Measurements from ENCODE around the gene PRMT9.

Gene PRMT9

DNA sequence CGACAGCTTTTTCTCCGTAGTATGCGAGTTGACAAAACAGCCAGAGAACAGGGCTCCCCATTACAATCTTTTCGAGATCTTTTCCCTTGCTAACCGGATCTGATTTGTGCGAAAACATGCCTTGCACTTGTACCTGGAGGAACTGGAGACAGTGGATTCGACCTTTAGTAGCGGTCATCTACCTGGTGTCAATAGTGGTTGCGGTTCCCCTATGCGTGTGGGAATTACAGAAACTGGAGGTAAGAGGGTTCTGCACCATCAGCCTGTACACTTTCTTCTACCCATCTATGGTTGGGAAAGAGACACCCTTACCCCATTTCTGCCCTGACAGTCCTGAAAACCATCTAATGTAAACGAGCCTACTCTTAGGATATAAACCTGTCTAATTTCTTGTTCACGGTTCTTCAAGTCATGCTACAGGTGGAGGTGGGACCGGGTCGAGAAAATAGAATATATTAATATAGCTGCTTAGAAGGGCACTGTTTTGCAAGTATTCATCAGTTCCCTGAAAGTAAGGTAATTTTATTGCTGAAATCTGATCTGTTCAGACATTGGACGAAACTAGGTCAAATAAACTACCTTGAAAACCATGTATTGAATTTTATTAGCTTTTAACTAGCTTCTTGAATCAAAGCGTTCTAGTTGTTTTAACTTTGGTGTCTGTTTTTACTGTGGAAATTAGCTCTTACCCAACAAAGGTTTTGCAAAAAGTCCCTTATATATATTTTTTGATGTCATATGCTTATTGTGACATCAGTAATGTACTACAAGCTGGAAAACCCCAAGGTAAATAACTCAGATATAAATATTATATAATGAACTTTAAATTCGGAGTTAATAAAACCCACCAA is 65.9 kb downstream of the PRMT9 start:
- DNase-seq: no peak

DNA sequence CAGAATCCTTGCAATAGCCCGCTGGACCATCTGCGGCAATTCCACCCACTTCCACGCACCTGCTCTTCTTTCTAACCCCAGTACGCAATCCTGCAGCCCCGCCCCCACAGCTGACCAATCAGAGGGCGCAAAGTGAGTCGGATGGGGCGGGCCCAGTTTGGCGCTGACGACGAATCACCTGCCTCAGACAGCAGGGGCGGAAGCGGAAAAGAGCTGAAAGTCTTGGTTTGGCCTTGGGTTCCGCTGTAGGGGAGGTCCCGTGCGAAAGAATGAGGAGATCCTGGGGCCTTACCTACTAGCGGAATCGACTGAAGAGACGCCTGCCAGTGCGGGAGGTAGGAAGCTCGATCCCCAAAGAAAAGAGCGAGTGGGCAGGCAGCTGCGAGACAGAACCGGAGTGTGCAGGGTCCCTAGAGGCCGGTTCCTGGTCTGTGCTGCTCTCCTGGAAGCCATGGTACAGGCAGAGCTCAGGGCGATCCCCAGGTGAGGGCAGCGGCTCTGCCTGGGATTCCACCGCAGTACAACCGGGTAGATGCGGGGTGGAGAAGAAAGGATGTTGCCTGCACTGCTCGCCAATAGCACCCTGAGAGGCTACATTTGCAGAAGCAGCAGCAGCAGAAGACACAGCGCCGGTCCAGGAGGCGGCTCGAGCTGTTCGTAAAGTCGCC is 66.7 kb downstream of the PRMT9 start, which contains the start of gene TMEM184C:
Gene TMEM184C, plus strand, starts transcription at position 225 of the 668 bp plus-strand sequence. CDS start 560 bp downstream, outside the sequence.
- DNase-seq: peak; percentile 78

DNA sequence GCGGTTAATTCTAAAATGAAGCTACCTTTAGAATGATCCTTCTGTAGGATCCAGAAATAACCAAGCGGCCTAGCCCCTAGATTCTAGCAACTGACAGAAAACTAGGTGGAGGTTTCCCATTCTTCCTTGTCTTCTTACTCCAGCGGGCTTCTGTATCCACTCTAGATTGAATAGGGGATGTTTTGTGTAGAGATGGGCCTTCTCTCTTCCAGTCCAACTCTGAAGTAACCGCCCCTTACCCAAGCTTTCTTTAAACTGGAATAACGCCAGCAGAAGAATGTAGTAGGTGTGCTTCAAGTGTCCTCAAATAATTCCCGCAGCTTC is 67.2 kb downstream of the PRMT9 start:
- no peak for DNase-seq

DNA sequence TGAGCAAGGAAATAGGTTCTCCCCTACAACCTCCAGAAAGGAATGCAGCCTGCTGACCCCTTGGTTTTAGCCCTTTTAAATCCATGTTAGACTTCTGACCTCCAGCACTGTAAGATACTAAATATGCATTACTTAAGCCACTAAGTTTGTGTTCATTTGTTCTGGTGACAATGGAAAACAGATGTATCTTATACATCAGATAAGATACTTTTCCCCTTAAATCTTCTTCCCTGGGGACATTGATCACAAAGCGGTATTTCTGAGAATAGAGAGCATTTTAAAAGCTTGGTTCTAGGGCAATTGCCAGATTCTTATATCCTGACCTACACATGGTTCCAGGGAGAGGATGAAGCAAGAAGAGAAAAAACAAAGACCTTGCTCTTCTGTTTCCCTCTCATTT is 73.3 kb downstream of the PRMT9 start:
- no peak for DNase-seq

- DNase-seq: no peak
Observed at GRCh38 chr4:147607471-147607870, 76.5 kb downstream of the PRMT9 start.

DNA sequence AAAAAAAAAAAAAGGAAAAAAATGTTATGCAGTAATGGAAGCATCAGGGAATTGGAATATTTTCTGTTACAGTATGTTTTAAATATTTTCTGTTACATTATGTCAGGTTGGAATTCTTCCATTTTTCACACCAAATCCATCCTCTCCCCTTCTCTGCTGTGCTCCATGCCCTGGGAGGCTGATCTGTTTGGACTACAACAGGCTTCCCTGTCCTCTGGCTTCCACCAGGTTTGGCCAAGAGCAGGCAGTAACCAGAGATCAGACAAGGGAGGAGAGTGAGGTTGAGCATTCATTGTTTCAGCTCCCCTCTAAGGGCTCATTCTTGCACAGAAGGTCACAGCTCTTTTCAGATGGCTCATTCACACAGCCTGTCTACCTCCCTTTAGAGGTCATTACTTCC is 78.5 kb downstream of the PRMT9 start:
- DNase-seq: no peak

DNA sequence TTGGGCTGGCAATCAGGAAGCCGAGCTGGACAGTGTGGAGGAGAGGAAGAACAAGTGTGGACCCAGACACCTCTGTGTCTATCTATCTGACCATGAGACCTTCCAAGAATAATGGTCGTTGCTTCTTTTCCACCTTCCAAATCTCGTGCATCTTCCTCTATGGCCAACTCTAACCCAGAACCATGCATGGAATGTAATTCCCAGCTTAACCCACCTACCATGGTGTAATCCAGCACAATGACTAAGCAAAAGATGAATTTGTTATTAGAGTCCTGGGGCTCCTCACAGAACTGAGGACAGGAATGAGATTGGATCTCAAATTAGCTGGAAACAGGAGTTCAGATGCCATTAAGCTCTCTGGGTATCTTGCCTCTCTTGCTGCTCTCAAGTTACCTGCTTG is 84.2 kb downstream of the PRMT9 start:
- no peak for DNase-seq

GRCh38 chr4:147599206-147599605 is 84.8 kb downstream of the PRMT9 start:
- DNase-seq: no peak

DNA sequence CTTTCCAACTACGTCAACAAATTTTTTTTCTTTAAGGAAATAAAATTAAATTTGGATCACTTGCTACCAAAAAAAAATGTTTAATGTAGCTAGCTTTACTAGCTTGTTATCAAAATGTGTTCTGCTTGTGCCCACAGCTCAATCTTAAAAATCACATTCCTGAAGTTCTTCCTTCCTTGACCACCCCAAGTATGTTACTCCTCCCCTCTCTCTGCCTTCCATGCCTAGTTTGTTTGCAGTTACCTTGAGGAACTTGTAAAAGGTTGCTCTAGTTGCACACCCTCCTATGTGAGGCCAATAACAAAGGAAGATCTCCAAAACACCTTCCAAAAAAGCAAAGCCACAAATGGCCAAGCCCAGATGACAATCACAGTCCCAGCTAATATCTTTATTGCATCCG is 86.4 kb downstream of the PRMT9 start:
- DNase-seq: no peak

GRCh38 chr4:147596981-147597380 is 87.0 kb downstream of the PRMT9 start:
- no peak for DNase-seq

- no peak for DNase-seq
Observed at GRCh38 chr4:147596377-147596776, 87.6 kb downstream of the PRMT9 start.

GRCh38 chr4:147594578-147594977 is 89.4 kb downstream of the PRMT9 start:
- DNase-seq: no peak

DNA sequence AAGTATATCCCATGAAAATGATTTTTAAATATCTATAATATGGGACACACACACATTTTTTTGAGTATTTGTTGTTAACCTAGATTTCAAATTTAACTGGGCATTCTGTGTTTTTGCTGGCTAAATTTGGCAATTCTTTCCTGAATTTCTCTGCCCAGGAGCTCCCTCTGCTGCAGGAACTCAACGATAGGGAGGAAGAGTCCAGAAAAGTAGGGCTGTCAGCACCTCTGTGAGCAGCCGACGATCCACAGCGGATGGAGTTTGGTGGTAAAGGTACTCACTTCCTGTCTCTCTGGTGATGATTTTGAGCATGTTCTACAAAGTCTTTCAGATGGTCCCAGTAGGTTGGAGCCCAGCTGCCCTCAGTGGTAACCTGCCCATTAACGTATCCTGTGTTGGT is 89.9 kb downstream of the PRMT9 start:
- DNase-seq: no peak

DNA sequence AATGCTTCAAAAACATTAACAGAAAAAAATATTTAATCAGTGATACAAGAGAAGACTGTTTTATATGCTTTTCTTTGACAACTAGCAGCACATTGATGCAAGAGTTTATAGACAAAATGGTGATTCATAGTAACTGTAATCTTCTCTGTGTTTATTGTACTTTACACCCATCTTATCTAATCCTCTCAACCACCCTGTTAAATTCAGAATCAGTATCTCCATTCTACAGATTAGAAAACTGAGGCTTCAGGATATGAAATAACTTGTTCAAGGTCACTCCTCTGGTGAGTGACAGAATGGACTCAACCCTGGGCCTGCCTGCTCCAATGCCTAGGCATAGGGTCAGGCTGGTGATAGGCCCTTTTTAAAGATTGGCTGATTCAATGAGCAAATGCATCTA is 92.9 kb downstream of the PRMT9 start:
- no peak for DNase-seq

DNA sequence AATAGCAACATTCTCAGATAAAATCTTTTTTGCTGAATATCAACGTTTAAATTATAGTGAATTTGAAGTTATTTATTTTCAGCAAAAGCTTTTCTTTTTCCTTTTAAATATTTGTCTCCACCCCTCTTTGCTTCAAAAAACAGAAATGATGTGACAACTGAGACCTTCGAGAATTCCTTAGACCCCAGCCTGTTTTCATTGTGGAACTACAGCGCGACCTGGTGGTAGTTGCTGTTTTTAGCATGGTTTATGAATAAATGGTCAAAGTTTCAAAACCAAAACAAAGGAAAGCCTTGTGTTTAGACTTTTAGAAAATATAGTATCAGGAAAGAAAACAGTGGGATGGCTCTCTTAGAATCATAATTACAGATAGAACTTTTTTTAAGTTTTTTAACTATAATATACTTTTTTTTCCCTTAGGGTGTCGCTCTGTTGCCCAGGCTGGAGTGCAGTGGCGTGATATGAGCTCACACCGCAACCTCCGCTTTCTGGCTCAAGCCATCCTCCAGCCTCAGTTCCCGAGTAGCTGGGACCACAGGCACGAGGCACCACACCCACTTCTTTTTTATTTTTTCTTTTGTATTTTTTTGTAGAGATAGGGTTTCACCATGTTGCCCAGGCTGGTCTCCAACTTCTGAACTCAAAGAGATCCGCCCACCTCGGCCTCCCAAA is 93.6 kb downstream of the PRMT9 start:
- DNase-seq: no peak

- DNase-seq: no peak
Observed at GRCh38 chr4:147589586-147589985, 94.4 kb downstream of the PRMT9 start.
